ENCODE data around the gene ZNF764.

DNA sequence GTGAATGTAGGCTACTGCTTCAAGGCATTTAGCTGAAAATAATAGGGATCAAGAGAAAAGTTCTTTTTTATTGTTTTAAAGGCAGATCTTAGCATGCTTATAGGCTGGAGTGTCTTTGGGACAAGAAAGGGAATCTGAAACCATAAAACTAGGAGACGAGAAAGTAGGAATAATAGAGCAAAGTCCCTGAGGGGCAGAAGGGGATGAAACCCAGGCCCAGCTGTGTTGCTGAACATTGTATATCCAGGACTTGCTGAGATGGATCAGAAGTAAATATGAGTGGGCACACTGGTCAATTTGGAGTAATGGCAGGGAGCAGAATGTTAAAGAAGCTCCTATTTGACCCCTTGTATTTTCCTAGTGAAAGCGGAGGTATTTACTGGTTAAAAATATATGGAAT is 42.8 kb upstream of the ZNF764 start:
- TF ChIP-seq, protein P1, sequence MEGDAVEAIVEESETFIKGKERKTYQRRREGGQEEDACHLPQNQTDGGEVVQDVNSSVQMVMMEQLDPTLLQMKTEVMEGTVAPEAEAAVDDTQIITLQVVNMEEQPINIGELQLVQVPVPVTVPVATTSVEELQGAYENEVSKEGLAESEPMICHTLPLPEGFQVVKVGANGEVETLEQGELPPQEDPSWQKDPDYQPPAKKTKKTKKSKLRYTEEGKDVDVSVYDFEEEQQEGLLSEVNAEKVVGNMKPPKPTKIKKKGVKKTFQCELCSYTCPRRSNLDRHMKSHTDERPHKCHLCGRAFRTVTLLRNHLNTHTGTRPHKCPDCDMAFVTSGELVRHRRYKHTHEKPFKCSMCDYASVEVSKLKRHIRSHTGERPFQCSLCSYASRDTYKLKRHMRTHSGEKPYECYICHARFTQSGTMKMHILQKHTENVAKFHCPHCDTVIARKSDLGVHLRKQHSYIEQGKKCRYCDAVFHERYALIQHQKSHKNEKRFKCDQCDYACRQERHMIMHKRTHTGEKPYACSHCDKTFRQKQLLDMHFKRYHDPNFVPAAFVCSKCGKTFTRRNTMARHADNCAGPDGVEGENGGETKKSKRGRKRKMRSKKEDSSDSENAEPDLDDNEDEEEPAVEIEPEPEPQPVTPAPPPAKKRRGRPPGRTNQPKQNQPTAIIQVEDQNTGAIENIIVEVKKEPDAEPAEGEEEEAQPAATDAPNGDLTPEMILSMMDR (optimal IDR thresholded peaks at IDR 0.05 in 1 of 3, IDR thresholded peaks at IDR 0.05 in 1 of 3, conservative IDR thresholded peaks at IDR 0.05 in 1 of 3; ENCODE audit: extremely low read depth in 1 of 3, insufficient read depth in 2 of 3, low read length in 3 of 3): no peak
- no peak for TF ChIP-seq EZH2 (IDR thresholded peaks at IDR 0.05; ENCODE audit: low read length)
